Fibroblast of peridontal ligament (primary cell): ENCODE results near the gene SPESP1.

Experiments
- DNase-seq: peaks from one replicate; pipeline ENCODE4 v3.0.0-alpha.2; 2010; ENCODE audit errors: extremely low read depth

The SPESP1 gene

DNA sequence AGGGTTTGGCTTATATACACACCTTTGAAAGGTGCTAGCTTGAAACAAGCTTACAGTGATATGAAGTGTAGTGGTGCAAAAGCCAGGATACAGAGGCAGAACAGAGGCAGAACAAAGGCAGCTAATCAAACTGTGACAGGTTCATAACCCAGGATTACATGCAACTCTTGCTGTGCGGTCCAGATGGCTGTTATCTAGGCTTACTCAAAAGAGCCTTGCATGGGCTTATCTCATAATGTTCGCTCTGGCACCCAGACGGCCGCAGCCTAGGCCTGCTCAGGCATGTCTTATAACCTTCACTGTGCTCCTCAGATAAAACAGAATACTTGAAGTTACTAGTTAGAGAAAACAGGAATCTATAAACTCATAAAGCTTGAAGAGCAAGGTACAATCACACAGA is 61.4 kb downstream of the SPESP1 start:
- no peak for DNase-seq

DNA sequence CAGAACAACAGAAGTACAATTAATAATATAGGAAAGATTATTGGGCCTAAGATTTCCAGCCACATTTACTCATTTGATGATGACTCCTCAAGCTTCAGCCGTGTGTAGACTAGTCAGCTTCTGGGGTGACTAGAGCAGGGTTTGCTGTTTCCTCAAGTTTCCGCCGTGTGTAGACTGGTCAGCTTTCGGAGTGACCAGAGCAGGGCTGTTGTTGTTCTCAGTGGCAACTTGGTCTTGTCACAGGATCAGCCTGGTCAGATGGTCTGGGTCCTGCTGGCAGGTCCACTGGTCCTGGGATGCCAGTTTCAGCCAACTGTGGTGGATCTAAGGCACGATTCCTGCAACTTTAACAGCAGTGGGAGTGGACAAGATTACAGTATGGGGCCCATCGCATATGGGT is 62.4 kb downstream of the SPESP1 start:
- no peak for DNase-seq

DNA sequence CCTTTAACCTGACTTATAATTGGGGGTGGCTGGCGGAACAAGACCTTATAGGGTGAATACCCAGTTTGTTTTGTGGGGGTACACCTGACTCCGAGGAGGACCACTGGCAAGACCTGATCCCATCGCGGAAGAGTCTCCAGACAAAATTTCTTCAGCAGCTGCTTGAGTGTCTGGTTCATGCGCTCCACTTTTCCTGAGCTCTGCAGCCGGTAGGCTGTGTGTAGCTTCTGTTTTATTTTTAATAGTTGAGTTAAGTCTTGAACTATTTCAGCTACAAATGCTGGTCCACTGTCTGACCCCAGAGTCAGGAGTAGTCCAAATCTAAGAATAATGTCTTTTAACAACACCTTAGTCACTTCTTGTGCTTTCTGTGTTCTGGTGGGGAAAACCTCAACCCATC is 63.0 kb downstream of the SPESP1 start:
- no peak for DNase-seq

DNA sequence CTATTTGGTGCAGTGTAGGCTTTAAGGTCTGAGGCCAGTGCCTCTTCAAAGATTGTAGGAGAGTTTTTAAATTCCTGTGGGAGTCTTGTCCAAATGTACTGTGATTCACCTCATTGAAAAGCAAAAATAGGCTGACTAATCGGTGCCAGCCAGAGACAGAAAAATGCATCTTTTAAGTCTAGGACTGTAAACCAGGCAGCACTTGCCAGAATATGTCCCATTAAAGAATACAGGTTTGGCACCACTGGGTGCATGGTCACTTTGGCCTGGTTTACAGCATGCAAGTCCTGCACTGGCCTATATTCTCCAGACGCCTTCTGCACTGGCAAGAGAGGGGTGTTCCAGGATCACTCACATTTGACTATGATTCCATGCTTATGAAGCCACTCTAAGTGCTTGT is 63.8 kb downstream of the SPESP1 start:
- peak; percentile 34 for DNase-seq

DNA sequence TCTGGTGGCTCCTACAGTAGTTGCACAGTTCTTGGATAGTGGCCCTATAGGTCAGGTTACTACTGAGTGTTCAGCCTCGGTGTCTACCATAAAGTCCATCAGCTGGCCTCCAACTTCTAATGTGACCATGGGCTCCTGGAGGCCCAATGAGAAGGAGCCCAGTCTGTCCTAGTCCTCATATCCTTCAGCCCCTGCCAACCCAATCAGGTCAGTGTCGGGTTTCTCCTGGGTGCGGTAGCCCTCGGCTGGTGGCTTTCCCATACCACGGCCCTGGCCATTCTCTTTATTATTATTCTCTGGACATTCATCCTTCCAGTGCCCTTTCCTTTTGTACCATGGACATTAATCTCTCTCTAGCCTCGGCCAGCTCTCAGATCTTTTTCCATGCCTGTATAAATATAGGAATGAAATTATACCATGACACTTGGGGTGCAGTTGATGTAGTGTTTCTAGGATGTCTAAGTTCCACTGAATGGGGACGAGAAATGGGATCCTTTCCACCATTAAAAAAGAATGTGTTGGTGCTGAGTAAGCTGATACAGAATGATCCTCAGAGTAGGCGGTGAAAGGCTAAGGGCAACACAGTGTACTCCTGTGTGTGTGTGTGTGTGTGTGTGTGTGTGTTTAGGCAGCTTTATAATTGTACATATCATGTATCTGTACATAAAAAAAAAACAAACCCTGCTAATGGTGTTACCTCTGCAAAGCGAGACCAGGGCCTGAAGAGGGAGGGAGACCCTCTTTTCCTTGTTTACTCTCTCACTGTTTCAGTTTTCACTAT is 64.8 kb downstream of the SPESP1 start:
- no peak for DNase-seq
